HPDE6-E6E7 (cell line): Measurements from ENCODE around the gene HEPHL1.
A peak's percentile ranks its signal among the peaks of the same experiment; 100 is the strongest.
"Not testable (repeated sequence)": the region's sequence is repeated elsewhere in the genome, so short reads cannot be mapped to it uniquely, and the experiment has no call there.

Source experiments
- DNase-seq: peaks from one replicate; pipeline ENCODE4 v3.0.0; 2011; ENCODE audit warnings: missing footprints; ENCODE audit errors: extremely low spot score

The HEPHL1 gene

DNA sequence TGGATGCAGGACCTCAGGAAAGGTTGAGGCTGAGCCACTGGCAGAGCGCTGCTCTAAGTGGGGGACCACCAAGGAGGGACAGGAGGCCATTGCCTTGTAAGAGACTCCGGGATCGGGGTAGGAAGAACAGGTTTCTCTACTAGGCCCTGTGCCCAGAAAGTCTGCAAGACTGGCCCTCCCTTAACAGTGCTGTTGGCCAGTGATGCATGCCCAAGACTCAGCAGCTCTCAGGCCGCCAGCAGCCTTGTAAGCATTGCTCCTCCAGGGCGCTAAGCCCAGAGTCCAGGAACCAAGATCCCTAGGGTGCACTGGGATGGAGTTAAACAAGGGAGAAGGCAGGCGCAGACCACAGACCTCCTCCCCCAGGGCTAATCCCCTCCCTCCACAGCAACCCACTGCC, 68.2 kb downstream of the HEPHL1 start:
- DNase-seq, result no peak

GRCh38 chr11:94090401-94090800, 69.2 kb downstream of the HEPHL1 start:
- no peak for DNase-seq

GRCh38 chr11:94091091-94091490, 69.9 kb downstream of the HEPHL1 start:
- no peak for DNase-seq

- DNase-seq, result no peak
These were observed 79.1 kb downstream of the HEPHL1 start for GRCh38 chr11:94100253-94100652.

DNA sequence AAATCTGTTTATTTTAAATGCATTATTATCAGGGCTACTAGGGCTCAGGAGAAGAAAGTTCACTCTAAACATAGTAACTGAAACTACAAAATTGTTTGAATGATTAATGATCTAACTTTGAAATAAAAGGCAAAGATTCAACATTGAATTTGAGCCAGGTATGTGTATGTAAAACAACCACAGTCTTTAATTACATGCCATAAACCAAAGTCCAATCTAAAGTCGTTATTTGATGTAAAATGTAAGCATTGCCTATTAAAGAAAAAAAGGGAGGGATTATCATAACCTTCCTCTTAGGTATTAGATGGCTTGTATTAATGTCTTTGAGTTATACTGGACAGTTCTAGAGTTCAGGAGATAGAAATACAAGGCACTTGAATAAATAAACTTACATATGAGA, 82.3 kb downstream of the HEPHL1 start:
- DNase-seq, result no peak

DNA sequence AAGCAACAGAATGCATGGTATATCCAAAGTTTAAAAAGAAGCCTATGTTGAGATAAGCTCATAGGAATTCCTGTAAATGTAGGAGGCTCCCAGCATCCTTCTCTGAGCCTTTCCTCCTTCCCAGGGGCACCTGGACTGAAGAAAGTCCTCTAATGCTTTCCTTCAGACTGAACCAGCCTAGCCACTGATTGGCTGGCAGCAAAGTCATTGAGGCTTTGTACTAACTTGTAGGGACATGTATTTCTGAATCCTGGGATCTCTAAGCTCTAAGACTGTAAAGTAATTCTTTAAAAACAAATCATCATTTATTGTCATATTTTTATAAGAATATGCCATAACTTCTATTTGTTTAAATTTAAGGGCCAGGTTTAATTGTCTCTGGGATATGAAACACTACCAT, 83.6 kb downstream of the HEPHL1 start:
- no peak for DNase-seq

GRCh38 chr11:94106716-94107115, 85.6 kb downstream of the HEPHL1 start:
- no peak for DNase-seq

DNA sequence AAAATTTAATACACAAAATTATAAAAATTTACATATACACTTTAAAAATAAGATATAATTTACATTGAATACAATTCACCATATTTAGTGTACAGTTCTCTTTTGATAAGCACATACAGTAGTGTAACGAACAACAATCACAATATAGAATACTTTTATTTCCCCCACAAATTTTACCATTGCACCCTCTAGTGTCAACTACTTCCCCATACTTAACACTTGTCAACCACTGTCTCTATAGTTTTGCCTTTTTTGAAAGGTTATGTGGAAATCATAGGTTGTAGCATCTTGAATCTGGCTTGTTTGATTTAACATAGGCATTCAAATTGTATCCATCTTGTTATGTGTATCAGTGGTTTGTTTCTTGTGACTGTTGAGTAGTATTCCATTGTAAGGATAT, 86.2 kb downstream of the HEPHL1 start:
- DNase-seq, result no peak

DNA sequence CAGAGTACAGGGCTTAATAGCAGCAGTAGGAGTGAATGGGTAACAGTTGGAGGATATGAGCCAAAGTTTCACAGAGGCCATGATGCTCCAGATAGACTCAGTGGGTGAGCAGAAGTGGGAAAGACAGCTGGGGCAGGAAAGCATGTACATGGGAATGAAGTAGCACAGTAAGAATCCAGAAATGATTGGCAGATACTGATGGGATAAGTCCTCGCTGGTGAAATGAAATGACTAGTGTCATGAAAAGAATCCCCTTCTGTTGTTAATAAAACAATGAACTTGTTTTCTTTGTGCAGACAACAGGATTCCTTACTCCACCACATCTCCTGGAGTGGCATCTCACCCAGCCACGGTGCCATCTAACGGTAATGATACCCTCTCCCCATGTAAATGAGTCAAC, 90.1 kb downstream of the HEPHL1 start:
- no peak for DNase-seq

DNA sequence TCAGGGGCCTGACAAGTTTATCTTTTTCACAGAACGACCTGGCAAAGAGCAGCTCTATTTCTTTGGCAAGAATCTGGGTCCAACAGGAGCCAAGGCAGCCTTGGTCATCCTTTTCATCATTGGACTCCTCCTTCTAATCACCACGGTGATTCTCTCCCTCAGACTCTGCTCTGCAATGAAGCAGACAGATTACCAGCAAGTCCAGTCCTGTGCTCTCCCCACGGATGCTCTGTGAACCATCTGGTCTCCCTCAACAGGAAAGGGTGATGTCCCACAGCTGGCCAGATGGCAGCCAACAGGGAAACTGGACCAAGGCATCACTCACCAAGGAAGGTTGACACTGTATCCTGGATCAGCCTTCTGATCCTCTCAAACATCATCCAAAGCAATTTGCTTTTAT, 90.5 kb downstream of the HEPHL1 start:
- DNase-seq, result no peak

DNA sequence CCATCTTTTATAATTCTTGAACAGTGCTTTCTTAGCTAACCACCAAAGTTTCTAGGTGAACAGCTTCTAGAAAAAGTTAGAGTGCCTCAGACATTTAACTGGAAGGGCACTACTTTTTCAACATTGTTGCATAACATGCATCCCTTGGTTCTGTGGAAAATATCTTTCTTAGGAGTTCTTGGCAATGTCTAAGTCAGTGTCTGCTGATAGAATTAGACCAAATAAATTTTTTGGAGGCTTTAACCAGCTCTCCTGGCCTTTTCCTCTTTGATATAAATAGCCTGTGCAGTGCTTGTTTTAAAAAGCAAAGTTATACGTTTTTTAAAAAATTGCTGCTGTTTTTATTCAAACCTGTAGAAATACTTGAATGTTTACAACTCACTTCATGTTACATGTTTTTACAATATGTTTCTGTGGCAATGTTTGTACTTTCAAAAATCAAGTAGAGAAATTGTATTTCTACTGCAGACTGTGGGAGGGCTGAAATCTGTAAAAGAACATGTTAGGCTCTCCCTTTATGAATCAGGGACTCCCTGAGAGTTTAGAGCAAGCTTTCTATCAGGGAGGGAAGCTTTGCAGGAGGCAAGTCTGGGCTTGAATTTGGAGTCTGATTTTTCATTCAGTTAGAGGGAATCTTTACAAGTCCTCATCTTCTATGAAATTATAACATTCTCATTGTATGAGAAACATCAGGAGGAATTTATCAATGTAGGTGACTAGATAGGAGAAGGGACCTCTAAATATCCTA, 91.2 kb downstream of the HEPHL1 start:
- peak; percentile 51 for DNase-seq

DNA sequence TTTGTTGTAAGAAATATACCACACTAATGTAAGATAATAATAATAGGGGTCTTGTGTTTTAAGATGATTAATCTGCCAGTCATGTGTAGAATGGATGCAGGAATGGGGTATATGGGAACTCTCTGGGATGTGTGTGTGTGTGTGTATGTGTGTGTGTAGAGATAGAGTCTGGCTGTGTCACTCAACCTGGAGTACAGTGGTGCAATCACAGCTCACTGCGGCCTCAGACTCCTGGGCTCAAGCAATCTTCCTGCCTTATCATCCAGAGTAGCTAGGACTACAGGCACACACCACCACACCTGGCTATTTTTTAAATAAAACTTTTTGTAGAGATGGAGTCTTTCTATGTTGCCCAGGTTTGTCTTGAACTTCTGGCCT, 96.0 kb downstream of the HEPHL1 start:
- DNase-seq, result no peak

DNA sequence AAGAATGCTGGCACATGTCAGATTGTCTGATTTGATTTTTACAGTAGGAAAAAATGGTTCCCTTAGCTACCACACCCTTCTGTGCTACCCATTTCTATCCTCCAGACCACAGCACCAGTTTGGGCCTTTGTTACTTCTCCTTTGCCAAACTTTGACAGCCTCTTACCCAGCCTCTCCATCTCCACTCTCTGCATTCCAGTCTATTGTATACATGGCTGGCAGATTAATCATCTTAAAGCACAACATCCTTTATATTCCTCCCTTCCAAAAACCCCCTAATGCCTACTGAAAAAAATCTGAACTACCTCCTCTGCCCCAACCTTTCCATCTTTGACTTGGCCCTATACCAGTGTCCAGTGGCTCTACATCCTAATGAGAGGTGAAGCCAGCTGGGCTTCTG, 96.7 kb downstream of the HEPHL1 start:
- DNase-seq, result no peak

GRCh38 chr11:94119676-94120075, 98.5 kb downstream of the HEPHL1 start:
- not testable (repeated sequence) for DNase-seq

- not testable (repeated sequence) for DNase-seq
These were observed 99.4 kb downstream of the HEPHL1 start for GRCh38 chr11:94120516-94120915.

- DNase-seq, result no peak
These were observed 99.8 kb downstream of the HEPHL1 start for GRCh38 chr11:94120946-94121345.

DNA sequence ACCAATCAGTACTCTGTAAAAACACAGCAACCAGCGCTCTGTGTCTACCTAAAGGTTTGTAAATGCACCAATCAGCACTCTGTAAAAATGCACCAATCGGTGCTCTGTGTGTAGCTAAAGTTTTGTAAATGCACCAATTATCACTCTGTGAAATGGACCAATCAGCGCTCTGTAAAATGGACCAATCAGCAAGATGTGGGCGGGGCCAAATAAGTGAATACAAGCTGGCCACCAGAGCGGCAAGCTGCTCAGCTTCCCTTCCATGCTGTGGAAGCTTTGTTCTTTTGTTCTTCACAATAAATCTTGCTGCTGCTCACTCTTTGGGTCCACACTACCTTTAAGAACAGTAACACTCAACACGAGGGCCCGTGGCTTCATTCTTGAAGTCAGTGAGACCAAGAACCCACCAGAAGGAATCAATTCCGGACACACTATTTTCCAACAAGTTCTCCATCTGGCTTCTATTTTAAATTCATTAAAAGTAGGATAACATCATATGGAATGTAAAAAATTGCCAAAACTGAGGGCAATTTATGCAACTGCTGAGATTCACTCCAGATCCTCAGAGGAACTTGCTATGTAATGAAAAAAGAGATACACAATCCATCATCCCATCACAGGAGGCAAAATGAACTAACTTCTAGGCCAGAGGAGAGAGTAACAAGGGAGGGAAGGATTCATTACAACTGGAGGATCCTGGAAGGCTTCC, 104.4 kb downstream of the HEPHL1 start:
- DNase-seq, result no peak

GRCh38 chr11:94127638-94128037, 106.5 kb downstream of the HEPHL1 start:
- no peak for DNase-seq

DNA sequence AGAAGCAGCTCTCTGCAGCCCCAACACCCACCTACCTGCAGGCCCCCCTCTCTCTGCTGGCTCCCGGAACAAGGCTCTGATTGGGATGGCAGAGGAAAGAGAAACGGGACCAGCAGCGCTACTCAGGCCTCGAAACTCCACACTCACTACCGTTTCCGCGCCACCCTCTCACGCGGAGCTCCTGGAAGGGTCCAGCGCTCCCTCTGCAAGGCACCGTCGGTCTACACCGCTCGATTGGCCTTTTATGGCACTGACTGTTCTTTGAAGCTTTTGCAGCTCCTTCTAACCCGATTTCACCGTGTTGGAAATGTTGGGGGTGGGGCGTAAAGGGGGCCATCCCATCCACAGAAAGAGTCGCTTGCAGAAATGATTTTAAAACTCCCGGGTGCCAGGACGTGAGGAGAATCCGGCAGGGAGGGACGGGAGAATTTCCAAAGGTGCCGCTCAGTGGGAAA, 107.2 kb downstream of the HEPHL1 start:
- DNase-seq, result no peak

- DNase-seq, result peak; percentile 81
These were observed 107.8 kb downstream of the HEPHL1 start, which contains the start of gene PANX1 for GRCh38 chr11:94128746-94129511. PANX1 (plus strand) TSS chr11:94128841; CDS start chr11:94129313, 472 bp downstream.

GRCh38 chr11:94129512-94130297, 108.6 kb downstream of the HEPHL1 start:
- DNase-seq, result no peak
